ENCODE data around the gene ST8SIA1.

DNA sequence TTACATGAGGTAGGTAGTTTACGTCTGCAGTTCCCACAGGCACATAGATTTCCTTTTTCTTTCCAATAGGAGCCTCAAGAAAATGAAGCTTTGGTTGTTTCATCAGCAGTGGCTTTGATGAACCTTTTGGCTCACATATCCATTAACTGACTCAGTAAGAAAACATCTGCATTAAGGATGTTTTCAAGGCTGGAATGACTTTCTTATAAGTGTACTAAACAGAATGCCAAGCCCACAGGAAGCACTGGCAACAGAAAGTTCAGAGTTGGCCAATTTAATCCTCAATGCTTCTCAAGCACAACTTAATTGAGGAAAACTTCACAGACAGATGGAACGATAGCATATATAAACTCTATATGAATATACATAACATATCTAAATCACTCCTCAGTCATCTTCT lies 63.5 kb downstream of the ST8SIA1 start:
- TF ChIP-seq, protein P1, sequence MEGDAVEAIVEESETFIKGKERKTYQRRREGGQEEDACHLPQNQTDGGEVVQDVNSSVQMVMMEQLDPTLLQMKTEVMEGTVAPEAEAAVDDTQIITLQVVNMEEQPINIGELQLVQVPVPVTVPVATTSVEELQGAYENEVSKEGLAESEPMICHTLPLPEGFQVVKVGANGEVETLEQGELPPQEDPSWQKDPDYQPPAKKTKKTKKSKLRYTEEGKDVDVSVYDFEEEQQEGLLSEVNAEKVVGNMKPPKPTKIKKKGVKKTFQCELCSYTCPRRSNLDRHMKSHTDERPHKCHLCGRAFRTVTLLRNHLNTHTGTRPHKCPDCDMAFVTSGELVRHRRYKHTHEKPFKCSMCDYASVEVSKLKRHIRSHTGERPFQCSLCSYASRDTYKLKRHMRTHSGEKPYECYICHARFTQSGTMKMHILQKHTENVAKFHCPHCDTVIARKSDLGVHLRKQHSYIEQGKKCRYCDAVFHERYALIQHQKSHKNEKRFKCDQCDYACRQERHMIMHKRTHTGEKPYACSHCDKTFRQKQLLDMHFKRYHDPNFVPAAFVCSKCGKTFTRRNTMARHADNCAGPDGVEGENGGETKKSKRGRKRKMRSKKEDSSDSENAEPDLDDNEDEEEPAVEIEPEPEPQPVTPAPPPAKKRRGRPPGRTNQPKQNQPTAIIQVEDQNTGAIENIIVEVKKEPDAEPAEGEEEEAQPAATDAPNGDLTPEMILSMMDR (conservative IDR thresholded peaks at IDR 0.05 in 1 of 2, IDR thresholded peaks at IDR 0.05 in 1 of 2; ENCODE audit: low read depth in 1 of 2, low read length in 2 of 2) = no peak
- TF ChIP-seq EZH2 (IDR thresholded peaks at IDR 0.05; ENCODE audit: low read length, missing control alignments) = no peak

Measured in fibroblast of lung (primary cell).